Measurements from ENCODE around the gene MEOX1.

MEOX1 gene

DNA sequence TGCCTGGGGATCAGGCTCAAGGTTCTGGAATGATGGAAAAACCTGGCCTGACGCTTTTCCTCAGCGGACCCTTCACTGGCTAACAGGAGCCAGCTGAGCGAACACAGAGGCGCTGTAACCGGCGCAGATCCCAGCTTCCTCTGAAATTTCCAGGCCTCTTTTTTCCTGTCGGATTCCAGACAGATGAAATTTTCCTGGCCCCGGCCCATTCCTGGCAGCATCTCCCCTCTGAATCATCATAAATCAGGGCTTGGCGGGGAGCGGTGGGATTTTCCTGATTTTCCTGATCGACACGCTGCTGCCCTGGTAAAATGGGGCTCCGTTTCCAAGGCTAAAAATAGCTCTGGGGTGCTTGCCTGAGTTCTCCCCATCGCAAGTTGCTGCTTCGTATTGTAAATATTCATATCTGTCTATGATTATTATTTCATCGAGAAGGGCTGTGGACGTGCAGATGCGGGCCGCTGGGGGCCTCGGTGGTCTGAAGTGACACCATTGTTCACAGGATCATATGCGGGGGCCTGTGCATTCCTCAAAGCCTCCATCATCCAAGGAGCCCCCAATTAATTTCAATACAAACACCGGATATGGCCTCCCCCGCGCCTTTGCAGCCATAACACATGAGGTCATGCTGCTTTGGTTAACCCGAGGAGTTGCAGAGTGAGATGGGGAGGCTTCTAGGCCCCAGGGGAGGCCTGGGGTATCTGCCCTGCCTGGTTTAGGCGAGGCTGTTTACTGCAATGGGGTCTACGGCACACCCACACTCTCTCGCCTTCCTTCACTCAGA lies 69.8 kb downstream of the MEOX1 start:
- FAIRE-seq (no peak), DNase-seq (ENCODE audit: low spot score) (peak; percentile 88)

- FAIRE-seq (no peak), DNase-seq (ENCODE audit: low spot score) (no peak)
These were observed 70.7 kb downstream of the MEOX1 start for GRCh38 chr17:43591001-43591400.

Data from urothelium cell line (cell line).